HG03066 (cell line): ENCODE data around the gene ADAR.
"Not testable (repeated sequence)": the region's sequence is repeated elsewhere in the genome, so short reads cannot be mapped to it uniquely, and the experiment has no call there.

Experiments used
- ATAC-seq: cut with Tn5 transposase; IDR thresholded peaks from one replicate; pipeline ENCODE4 v1.9.1; 2021; ENCODE audit warnings: low read depth; ENCODE audit not compliant: unreplicated experiment

ADAR gene, protein sequence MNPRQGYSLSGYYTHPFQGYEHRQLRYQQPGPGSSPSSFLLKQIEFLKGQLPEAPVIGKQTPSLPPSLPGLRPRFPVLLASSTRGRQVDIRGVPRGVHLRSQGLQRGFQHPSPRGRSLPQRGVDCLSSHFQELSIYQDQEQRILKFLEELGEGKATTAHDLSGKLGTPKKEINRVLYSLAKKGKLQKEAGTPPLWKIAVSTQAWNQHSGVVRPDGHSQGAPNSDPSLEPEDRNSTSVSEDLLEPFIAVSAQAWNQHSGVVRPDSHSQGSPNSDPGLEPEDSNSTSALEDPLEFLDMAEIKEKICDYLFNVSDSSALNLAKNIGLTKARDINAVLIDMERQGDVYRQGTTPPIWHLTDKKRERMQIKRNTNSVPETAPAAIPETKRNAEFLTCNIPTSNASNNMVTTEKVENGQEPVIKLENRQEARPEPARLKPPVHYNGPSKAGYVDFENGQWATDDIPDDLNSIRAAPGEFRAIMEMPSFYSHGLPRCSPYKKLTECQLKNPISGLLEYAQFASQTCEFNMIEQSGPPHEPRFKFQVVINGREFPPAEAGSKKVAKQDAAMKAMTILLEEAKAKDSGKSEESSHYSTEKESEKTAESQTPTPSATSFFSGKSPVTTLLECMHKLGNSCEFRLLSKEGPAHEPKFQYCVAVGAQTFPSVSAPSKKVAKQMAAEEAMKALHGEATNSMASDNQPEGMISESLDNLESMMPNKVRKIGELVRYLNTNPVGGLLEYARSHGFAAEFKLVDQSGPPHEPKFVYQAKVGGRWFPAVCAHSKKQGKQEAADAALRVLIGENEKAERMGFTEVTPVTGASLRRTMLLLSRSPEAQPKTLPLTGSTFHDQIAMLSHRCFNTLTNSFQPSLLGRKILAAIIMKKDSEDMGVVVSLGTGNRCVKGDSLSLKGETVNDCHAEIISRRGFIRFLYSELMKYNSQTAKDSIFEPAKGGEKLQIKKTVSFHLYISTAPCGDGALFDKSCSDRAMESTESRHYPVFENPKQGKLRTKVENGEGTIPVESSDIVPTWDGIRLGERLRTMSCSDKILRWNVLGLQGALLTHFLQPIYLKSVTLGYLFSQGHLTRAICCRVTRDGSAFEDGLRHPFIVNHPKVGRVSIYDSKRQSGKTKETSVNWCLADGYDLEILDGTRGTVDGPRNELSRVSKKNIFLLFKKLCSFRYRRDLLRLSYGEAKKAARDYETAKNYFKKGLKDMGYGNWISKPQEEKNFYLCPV

DNA sequence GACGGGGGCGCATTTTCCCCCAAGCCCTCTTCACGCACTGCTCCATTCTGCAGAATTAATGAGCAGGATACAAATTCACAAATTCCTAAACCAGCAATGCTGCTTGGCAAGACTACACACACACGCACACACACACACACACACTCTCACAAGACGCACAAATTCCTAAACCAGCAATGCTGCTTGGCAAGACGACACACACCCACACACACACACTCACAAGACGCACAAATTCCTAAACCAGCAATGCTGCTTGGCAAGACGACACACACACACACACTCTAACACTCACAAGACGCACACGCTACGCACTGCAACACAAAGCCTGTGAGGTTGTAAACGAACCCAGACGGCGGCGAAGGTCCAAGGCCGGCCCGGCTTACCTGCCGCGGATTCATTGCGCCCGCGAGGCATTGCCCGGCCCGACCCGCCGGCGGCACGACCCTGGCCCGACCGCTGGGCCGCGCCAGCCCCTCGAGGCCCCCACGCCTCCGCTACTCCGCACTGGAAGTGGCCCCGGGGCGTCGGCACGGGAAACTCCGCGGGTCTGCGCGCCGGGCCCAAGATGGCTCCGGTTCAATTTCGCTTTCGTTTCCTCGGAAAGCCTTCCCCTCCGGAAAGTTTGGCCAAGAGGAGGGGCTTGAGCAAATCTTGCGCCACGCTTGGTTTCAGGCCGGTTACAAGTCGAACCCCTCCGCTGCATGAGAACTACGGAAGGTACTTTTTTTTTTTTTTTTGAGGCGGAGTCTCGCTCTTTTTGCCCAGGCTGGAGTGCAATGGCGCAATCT, at the start of gene ADAR:
Gene ADAR, minus strand, starts transcription at position 578 of the 788 bp plus-strand sequence. Its CDS starts 180 bp downstream, at position 398.
- peak; percentile 68 for ATAC-seq

DNA sequence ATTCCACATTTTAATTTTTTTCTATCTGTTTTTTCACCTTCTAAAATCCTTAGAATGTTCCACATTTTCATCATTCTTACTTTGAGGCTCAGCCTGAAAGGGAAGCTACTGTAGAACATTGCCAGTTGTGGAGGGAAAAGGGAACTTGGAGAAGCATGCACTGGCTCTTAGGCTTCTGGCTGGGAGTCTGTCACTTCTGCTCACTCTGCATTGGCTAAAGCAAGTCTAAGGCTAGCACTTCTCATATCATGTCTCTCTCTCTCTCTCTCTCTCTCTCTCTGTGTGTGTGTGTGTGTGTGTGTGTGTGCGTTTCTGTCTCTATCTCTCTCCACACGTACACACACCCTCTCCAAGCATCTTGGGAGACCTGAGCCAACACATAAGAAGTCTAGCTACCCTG, 49.6 kb upstream of the ADAR start:
- ATAC-seq, result no peak

DNA sequence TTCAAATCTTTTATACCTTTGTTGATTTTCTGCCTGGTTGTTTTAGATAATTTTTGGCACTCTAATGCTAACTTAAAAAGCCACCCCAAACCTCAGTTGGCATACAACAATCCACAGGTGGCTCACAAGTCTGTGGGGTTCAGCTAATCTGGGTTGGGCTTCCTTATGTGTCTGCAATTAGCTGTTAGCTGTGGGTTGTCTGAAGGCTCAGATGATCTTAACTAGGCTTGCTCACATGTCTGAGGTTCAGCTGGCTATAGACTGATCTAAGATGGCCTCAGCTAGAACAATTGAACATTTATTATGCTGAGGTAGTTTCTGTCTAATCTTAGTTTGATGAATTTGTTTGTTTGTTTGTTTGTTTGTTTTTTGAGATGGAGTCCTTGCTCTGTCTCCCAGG, 44.9 kb upstream of the ADAR start:
- no peak for ATAC-seq

DNA sequence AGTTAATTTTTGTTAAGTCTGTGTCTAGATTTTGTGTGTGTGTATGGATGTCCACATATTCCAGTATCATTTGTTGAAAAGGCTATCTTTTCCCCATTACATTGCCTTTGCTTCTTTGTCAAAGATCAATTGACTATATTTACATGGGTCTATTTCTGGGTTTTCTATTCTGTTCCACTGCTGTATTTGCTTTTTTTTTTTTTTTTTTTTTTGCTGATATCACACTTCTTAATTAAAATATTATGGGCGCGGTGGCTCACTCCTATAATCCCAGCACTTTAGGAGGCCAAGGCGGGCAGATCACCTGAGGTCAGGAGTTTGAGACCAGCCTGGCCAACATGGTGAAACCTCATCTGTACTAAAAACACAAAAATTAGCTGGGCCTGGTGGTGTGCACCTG, 36.7 kb upstream of the ADAR start:
- ATAC-seq, result not testable (repeated sequence)

DNA sequence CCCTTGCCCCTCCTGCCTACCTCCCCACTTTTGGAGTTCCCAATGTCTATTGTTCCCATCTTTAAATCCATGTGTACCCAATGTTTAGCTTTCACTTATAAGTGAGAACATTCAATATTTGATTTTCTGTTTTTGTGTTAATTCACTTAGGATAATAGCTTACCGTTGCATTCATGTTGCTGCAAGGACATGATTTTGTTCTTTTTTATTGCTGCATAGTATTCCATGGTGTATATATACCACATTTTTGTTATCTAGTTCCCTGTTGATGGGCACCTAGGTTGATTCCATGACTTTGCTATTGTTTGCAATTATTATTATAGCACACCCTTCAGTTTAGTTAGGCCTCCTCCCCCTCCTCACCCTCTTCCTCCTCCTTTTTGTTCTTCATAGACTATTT, 33.5 kb upstream of the ADAR start:
- no peak for ATAC-seq

DNA sequence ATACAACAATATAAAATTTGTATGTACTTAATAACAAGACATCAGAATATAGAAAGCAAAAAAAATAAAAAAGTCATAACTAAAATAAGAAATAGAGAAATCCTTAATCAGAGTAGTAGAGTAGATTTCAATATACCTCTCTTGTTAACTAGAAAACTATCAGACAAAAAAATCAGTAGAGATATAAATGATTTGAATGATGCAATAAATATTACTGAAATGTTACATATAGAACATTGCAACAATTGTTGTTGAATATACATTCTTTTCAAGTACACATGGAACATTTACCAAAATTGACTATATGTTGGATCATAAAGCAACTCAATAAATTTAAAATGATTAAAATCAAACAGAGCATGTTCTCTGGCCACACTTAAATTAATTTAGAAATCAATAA, 31.9 kb upstream of the ADAR start:
- no peak for ATAC-seq

DNA sequence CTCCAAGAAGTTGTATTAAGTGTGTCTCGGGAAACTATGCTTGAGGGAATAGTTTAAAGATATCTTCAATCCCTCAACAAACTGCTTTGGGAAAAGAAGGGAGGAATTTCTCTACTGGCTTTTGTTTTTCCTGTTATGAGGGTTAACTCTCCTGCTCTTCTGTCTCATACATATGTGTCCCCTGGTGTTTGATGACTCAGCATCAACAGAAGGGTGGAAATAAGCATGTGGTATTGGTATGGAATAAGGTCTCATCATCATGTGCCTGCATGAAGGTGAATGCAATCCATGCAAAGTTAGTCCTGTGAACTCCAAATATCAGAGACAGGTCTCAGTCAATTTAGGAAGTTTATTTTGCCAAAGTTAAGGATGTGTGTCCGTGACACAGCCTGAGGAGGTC, 27.2 kb upstream of the ADAR start:
- ATAC-seq, result no peak

DNA sequence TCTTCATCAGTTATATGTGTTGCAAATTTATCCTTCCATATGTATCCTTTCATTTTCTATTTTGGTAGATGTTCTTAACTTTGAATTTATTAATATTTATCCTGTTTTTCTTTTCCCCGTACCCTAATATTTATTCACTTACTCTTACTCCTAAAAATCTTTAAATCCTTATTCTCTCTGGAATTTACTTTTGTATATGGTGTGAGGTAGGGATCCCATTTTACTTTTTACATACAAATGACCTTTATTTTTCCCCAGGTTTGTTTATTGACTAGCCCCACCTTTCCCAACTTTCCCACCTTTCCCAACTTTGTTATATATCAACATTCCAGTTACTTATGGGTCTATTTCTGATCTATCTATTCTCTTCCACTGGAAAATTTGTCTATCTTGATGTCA, 21.7 kb upstream of the ADAR start:
- ATAC-seq, result no peak

DNA sequence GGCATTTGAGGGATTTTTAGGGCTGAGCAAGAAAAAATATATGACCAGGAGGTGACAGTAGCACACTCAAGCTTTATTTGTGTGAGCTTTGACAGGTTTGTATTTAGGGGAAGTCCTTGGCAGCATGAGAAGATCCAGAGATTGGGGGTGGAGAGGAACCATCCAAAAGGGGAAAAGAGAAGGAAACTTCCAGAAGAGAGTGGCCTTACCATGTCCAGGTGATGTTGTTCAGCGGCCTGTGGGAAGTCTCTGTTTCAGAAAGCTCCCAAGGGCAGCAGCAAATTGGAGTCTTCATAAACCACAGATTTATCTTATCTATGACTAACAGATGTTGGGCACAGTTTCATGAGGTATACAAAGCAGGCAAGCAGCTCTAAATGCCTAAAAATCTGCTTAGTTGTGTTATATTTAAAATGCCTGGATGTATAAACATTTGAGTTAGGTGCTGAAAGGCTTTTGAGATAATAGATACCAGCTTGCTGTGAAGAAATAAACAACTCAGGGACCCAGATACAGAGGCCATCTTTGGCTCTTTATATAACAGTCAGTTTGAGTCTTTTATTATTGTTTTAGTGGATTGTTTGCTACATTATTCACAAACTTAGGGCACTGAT, 21.2 kb upstream of the ADAR start:
- ATAC-seq, result no peak

DNA sequence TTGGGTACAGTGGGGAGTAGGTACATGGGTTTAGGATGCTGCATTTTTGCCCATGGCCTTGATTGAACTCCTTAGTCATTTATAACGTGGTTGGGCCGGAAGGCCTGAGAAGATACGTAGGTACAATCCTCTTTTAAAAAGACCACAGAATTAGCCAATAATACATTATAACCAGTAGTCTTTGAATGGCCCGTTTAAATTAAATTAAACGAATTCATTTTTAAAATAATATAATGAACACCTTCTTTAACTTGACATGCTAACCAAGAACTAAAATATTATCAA, 20.1 kb upstream of the ADAR start:
- ATAC-seq, result no peak

DNA sequence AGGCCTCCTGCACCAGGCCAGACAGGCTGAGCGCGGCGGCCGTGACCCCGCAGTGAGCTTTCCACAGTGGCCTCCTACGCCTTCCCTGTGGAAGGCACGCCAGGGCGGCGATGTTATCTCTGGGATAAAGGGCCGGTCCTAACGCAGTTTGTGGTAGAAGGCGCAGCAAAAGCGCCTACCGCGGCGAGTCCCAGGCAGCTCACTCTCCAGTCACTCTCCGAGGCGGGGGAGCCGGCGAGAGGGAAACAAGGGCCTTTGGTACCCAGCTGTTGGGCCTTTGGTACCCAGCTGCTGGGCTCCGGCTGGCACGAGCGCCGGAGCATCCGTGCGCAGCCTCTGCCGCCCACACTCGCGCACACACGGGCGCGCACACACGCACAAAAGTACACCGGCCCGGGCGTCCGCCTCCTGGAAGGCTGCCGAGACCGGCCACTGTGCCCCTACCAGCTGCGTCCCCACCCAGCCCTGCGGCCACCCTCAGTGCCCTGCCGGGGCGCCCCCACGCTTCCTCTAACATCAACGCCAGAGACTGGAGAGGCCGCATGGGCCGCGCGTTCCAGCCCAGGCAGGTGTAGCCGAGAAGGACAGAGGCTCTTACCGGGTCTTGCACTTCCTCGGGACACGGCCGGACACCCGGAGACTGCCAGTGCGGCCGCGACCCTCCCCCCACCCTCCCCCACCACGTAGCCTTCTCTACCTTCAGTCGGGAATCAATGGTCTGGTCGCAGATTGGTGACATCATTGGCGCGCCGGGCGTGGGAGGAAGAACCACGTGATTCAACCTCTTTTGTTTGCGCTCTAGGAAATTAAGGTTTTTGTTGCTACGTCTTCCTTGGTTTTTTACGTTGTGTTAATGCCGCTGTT, 19.5 kb upstream of the ADAR start:
- ATAC-seq, result peak; percentile 58

DNA sequence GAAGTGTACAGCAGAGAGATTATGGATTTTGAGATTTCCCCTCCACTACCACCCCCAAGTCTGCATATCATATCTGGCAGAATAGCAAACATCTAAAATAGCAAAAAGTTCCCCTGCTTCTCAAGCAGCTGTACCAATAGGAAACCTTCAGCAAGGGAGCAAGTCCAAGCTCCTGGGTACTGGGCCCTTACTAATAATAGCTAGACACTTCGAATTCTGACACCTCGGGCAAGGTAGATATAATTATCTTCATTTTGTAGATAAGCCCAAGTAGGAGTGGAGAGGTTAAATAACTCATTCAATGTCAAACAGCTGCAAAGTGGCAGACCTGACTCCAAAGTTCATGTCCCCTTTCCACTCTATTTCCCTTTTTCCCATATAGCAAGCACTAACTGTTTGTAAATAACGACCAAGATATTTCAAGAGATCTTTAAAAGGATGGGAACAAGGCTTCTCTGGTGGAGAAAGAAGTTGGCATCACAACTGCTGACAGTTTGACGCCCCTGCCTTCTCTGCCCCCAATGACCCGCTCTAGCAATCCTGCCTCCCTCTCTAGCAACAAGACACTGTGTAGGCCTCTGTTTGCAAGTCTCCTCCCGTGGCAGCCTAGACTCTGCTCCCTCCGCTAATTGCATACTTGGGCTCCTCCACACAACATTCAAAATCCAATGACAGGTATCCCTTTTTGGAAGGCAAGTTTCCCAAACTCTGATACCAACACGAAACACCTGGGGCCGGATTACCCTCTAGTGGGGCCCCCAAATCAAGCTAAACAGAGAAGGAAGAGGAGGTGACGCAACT, 18.7 kb upstream of the ADAR start:
- no peak for ATAC-seq

DNA sequence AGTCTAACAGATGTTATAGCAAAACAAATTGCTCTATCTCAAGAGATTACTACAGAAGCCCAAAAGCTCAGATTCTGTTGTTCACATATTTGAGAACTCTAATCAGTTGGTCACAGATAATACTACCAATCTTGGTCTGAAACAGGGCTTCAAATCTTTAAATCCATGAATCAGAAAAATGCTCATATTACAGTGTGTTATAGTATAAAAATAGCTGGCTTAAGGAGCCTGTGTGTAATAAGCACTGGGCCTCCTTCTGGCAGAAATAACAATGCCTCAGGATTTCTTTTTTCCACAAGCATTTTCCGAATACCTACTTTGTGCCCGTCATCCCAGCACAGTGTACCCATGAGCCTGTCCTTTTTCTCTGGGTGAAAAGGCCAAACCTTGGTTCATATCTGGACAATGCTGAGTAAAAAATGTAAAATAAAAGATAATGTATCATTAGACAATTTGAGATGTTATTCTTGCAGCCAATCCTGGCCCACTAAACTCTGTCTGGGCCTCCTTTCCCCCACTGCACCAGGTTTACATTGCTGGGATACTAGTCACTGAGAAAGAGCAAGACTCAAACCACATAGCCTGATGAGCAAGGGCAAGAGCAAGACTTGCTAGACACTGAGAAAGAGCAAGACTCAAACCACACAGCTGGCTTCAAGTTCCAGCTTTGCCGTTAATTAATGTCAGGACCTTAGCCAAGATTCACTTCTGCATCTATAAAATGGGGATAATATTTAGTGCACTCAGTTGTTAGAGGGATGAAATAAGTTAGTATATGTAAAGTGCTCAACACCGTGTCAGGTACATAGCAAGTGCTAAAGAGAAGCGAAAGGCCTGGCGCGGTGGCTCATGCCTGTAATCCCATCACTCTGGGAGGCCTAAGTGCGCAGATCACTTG, 17.0 kb upstream of the ADAR start:
- no peak for ATAC-seq

DNA sequence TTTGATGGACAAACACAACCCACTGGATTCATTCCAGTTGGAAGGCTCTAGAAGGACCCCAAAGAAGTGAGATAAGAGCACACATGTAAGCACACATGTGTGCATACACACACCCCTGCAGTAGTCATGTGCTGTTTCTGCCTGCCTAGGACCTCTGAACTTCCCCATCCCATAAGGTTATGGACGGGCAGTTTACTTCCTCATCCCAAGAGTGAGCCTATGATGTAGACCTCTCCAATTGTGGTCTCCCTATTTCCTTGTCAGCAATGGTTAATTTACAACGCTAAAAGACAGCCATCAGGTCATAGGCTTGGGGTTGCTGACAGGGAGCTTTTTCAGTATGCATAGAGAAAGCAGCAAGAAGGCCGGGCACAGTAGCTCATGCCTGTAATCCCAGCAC, 15.4 kb upstream of the ADAR start:
- ATAC-seq, result no peak

DNA sequence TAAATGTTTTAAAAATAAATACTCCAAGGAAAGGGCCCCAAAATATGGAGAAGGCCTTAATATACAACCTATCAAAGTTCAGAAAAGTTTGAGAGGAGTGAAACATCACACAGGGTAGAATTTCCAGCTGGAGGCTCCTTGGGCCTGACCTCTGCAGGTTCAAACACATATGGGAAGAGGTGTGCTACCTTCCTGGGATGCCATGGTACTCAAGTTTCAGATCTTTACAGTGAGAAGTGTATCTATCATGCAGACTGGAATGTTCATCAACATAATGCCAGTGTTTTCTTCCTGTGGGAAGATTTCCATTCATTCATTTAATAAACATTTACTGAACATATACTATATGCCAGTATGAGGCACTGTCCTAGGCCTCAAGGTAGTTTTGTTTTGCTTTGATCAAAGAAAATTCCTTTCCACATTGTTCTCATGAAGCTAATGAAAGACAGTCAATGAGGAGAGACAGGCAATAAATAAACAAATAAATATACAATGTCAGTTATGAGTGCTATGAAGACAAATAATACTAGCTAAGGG, 14.6 kb upstream of the ADAR start:
- ATAC-seq, result no peak

DNA sequence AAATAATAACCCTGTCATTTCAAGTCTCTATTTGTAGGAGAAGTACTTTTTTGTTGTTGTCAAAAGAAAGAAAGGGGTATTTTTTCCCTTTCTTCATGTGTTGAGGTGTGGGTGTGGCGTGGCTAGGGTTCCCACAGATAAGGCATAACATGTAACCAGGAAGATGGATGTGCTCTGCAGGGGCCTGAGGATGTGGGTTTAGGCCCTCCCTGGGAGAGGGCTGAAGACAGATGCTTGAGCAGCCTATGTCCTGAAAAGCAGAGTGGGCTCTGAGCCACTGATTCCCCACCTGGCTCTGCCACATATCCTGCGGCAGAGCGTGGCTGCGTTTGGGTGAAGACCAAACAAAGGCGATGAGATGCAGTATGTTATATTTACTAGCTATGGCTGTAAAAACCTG, 13.9 kb upstream of the ADAR start:
- ATAC-seq, result no peak

DNA sequence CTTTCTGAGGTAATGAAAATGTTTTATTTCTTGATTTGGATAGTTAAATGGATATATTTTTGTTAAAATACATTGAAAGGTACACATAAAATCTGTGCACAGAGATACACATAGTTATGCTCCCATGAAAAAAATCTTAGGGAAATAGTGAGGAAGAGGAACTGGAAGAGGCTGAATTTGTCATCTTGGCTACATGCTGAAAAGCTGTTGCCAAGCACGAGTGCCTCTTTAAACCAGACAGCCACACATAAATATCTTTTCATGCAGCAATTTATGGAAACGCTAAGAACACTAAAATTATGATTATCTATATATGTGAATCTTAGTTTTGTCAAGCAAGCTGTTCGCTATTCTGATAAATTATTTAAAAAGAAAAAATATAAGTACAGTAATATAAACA, 12.8 kb upstream of the ADAR start:
- no peak for ATAC-seq
